IMR-90 (cell line): Measurements from ENCODE around the gene SIAH1. TPM values are rescaled to one million over a fixed set of nuclear protein-coding genes. Genes with fewer than 3 reads are reported as not detected.
A peak's percentile ranks its signal among the peaks of the same experiment; 100 is the strongest.

Experiments
- ATAC-seq: fragments of 200-7000 bp; cut with Tn5 transposase; 2 replicates; pipeline ENCODE4 v1.9.1; 2020; ENCODE audit warnings: low read depth, mild to moderate bottlenecking, moderate library complexity
- BruUV-seq: library from RNA; stranded (reverse); fragments of 400-500 nt; replicated peaks from 2 replicates; lab custom pipeline; 2021; lab: Mats Ljungman, UMichigan
- CTCF ChIA-PET: fragments of 300-600 bp; formaldehyde crosslinking; extraction: SDS; loops from one replicate; lab custom pipeline; 2021; ENCODE audit warnings: antibody characterized with exemption; lab: Yijun Ruan, JAX
- POLR2A ChIA-PET: fragments of 300-600 bp; sonication (Branson Sonifier 250); formaldehyde crosslinking; loops from one replicate; lab custom pipeline; 2022; ENCODE audit warnings: antibody characterized with exemption; ENCODE audit not compliant: unreplicated experiment; lab: Charles Lee
- DNase-seq: peaks from one replicate; pipeline ENCODE4 v3.0.0; 2013
- H2AFZ ChIP-seq: replicated peaks from 2 replicates; pipeline ENCODE3; 2013; ENCODE audit warnings: low read length, mild to moderate bottlenecking; ENCODE audit not compliant: poor library complexity
- H2AK5ac ChIP-seq: 2 replicates; pipeline ENCODE4 v1.6.1; 2013; ENCODE audit warnings: low read depth, low read length, inconsistent platforms
- H2AK9ac ChIP-seq: replicated peaks from 2 replicates; pipeline ENCODE3; 2013; ENCODE audit warnings: mild to moderate bottlenecking, low read depth, low read length, moderate library complexity; ENCODE audit not compliant: poor library complexity
- H2BK120ac ChIP-seq: 2 replicates; pipeline ENCODE4 v1.6.1; 2013; ENCODE audit warnings: low read depth, low read length, inconsistent platforms
- H2BK15ac ChIP-seq: 3 replicates; pipeline ENCODE4 v1.6.1; 2013; ENCODE audit warnings: low read depth, low read length, inconsistent platforms
- H2BK20ac ChIP-seq: 2 replicates; pipeline ENCODE4 v1.6.1; 2013; ENCODE audit warnings: low read depth, mild to moderate bottlenecking, inconsistent platforms, low read length, moderate library complexity
- H2BK5ac ChIP-seq: 2 replicates; pipeline ENCODE4 v1.6.1; 2013; ENCODE audit warnings: mild to moderate bottlenecking, low read depth, low read length, inconsistent platforms; ENCODE audit not compliant: poor library complexity, severe bottlenecking
- H3K14ac ChIP-seq: replicated peaks from 2 replicates; pipeline ENCODE4 v1.6.1; 2013; ENCODE audit warnings: low read depth, low read length, inconsistent platforms
- H3K18ac ChIP-seq: 2 replicates; pipeline ENCODE4 v1.6.1; 2013; ENCODE audit warnings: low read depth, low read length, control low read depth
- H3K23ac ChIP-seq: 2 replicates; pipeline ENCODE4 v1.6.1; 2013; ENCODE audit warnings: low read depth, low read length, inconsistent platforms
- H3K27ac ChIP-seq: 2 replicates; pipeline ENCODE4 v1.5.1; 2013; ENCODE audit warnings: mild to moderate bottlenecking, control low read depth, low read length; ENCODE audit not compliant: insufficient read depth
- H3K27me3 ChIP-seq: 2 replicates; pipeline ENCODE4 v1.6.1; 2013; ENCODE audit warnings: low read length; ENCODE audit not compliant: control insufficient read depth, insufficient read depth
- H3K36me3 ChIP-seq: 2 replicates; pipeline ENCODE4 v1.6.1; 2013; ENCODE audit warnings: low read length, mixed read lengths; ENCODE audit not compliant: control insufficient read depth, insufficient read depth
- H3K4ac ChIP-seq: 2 replicates; pipeline ENCODE4 v1.6.1; 2013; ENCODE audit warnings: low read depth, low read length, inconsistent platforms
- H3K4me1 ChIP-seq: 2 replicates; pipeline ENCODE4 v1.6.1; 2013; ENCODE audit warnings: low read length, mixed read lengths; ENCODE audit not compliant: control insufficient read depth, insufficient read depth
- H3K4me2 ChIP-seq: 2 replicates; pipeline ENCODE4 v1.6.1; 2013; ENCODE audit warnings: low read depth, mild to moderate bottlenecking, control low read depth, low read length, moderate library complexity
- H3K4me3 ChIP-seq: 2 replicates; pipeline ENCODE4 v1.5.1; 2013; ENCODE audit warnings: low read depth, mild to moderate bottlenecking, control low read depth, low read length, moderate library complexity; ENCODE audit not compliant: insufficient read depth
- H3K56ac ChIP-seq: 2 replicates; pipeline ENCODE4 v1.6.1; 2013; ENCODE audit warnings: low read length, inconsistent platforms; ENCODE audit not compliant: insufficient read depth; ENCODE audit errors: extremely low read depth
- H3K79me1 ChIP-seq, 2 experiments: 2 replicates each; pipeline ENCODE4 v1.6.1; 2013; ENCODE audit warnings: low read length in 2 of 2, inconsistent platforms in 1 of 2, low read depth in 1 of 2
- H3K9ac ChIP-seq: 2 replicates; pipeline ENCODE4 v1.6.1; 2013; ENCODE audit warnings: low read depth, low read length, control low read depth
- H3K9me1 ChIP-seq: 2 replicates; pipeline ENCODE4 v1.6.1; 2013; ENCODE audit warnings: low read length, inconsistent platforms; ENCODE audit not compliant: insufficient read depth
- H3K9me3 ChIP-seq: 2 replicates; pipeline ENCODE4 v1.6.1; 2013; ENCODE audit warnings: low read length; ENCODE audit not compliant: control insufficient read depth, insufficient read depth
- H4K20me1 ChIP-seq: 2 replicates; pipeline ENCODE4 v1.6.1; 2013; ENCODE audit warnings: low read length, inconsistent platforms; ENCODE audit not compliant: insufficient read depth
- H4K5ac ChIP-seq: 2 replicates; pipeline ENCODE4 v1.6.1; 2013; ENCODE audit warnings: mild to moderate bottlenecking, low read depth, low read length, control low read depth
- H4K8ac ChIP-seq, 2 experiments: 2 replicates each; pipeline ENCODE4 v1.6.1; 2013; ENCODE audit warnings: low read depth in 2 of 2, low read length in 2 of 2, control low read depth in 1 of 2, inconsistent platforms in 1 of 2
- H4K91ac ChIP-seq: 2 replicates; pipeline ENCODE4 v1.6.1; 2013; ENCODE audit warnings: low read depth, low read length, inconsistent platforms; ENCODE audit not compliant: insufficient read depth
- BHLHE40 ChIP-seq: fragments of 150-350 bp; IDR thresholded peaks from 2 replicates; pipeline ENCODE4 v1.6.1; 2016; ENCODE audit warnings: mild to moderate bottlenecking, low read depth, low read length
- CEBPB ChIP-seq: IDR thresholded peaks from 2 replicates; pipeline ENCODE4 v1.6.1; 2012; ENCODE audit warnings: low read depth, low read length, improper control_type of control experiment
- CHD1 ChIP-seq: IDR thresholded peaks from 2 replicates; pipeline ENCODE4 v1.6.1; 2012; ENCODE audit warnings: low read depth, low read length, improper control_type of control experiment
- CTCF ChIP-seq: conservative IDR thresholded peaks from 2 replicates; pipeline ENCODE4 v1.5.1; 2012; ENCODE audit warnings: mild to moderate bottlenecking, low read depth, low read length, improper control_type of control experiment
- FOS ChIP-seq: fragments of 150-350 bp; IDR thresholded peaks from 2 replicates; pipeline ENCODE4 v1.6.1; 2016; ENCODE audit warnings: low read depth, low read length
- MAFK ChIP-seq: IDR thresholded peaks from 2 replicates; pipeline ENCODE4 v1.6.1; 2012; ENCODE audit warnings: low read depth, low read length, improper control_type of control experiment
- MAZ ChIP-seq: IDR thresholded peaks from 2 replicates; pipeline ENCODE4 v1.6.1; 2012; ENCODE audit warnings: low read depth, mild to moderate bottlenecking, low read length, improper control_type of control experiment, moderate library complexity, borderline replicate concordance
- MXI1 ChIP-seq: IDR thresholded peaks from 2 replicates; pipeline ENCODE4 v1.6.1; 2012; ENCODE audit warnings: low read depth, mild to moderate bottlenecking, low read length, moderate library complexity, borderline replicate concordance
- NFE2L2 ChIP-seq: fragments of 150-350 bp; IDR thresholded peaks from 2 replicates; pipeline ENCODE4 v1.6.1; 2016; ENCODE audit warnings: low read depth, mild to moderate bottlenecking, low read length
- POLR2A ChIP-seq: IDR thresholded peaks from 2 replicates; pipeline ENCODE4 v1.6.1; 2012; ENCODE audit warnings: mild to moderate bottlenecking, low read depth, low read length
- RAD21 ChIP-seq: IDR thresholded peaks from 2 replicates; pipeline ENCODE4 v1.6.1; 2012; ENCODE audit warnings: low read length, improper control_type of control experiment
- RCOR1 ChIP-seq: IDR thresholded peaks from 2 replicates; pipeline ENCODE4 v1.6.1; 2012; ENCODE audit warnings: mild to moderate bottlenecking, low read length, improper control_type of control experiment; ENCODE audit not compliant: insufficient replicate concordance
- RFX5 ChIP-seq: IDR thresholded peaks from 2 replicates; pipeline ENCODE4 v1.8.0; 2012; ENCODE audit warnings: low read depth, mild to moderate bottlenecking, low read length, moderate library complexity
- SMC3 ChIP-seq: fragments of 150-350 bp; IDR thresholded peaks from 2 replicates; pipeline ENCODE4 v1.6.1; 2016; ENCODE audit warnings: low read depth, mild to moderate bottlenecking, antibody characterized with exemption, low read length, moderate library complexity
- WGBS, 2 experiments: methylation state at CpG; one replicate each; pipeline versions ENCODE4 v1.1.5 to v1.1.7; 2013; ENCODE audit warnings: missing lambda C conversion rate in 2 of 2; ENCODE audit not compliant: insufficient read length in 1 of 2; ENCODE audit errors: extremely low coverage in 2 of 2; 5-methylcytosine and 5-hydroxymethylcytosine counted together
- dilution Hi-C: fragments of 300-500 bp; cut with HindIII; formaldehyde crosslinking; loops from one replicate; pipeline ENCODE4 v1.14.3; 2018; ENCODE audit warnings: low sequenced_read_pairs; ENCODE audit not compliant: unreplicated experiment
- in situ Hi-C: fragments of 300-500 bp; cut with MboI; formaldehyde crosslinking; loops from 3 replicates; pipeline ENCODE4 v1.14.3; 2019; ENCODE audit warnings: low sequenced_read_pairs, inconsistent platforms, mixed read lengths
- intact Hi-C: fragments of 100-400 bp; cut with micrococcal nuclease; formaldehyde crosslinking; loops from 2 replicates; pipeline ENCODE4 v1.10.0; 2022
- polyA plus RNA-seq, 3 experiments: library from polyadenylated mRNA; depleted of rRNA; stranded (reverse); fragments of >200 nt; gene quantifications; 2 replicates each; pipeline ENCODE4 v1.2.3, GENCODE V29; 2012; ENCODE audit warnings: low replicate concordance in 1 of 3
- total RNA-seq: library from RNA; depleted of rRNA; stranded (reverse); fragments of >200 nt; gene quantifications from 2 replicates; pipeline ENCODE4 v1.2.3, GENCODE V29; 2012
- TF ChIP-seq, protein P1 (sequence below): fragments of 150-350 bp; IDR thresholded peaks from 2 replicates; pipeline ENCODE4 v1.6.1; 2017; ENCODE audit warnings: mild to moderate bottlenecking, antibody characterized with exemption, low read length, low read depth
- TF ChIP-seq, protein P2 (sequence below): fragments of 150-350 bp; IDR thresholded peaks from 2 replicates; pipeline ENCODE4 v1.6.1; 2016; ENCODE audit warnings: low read depth, mild to moderate bottlenecking, low read length, moderate library complexity, borderline replicate concordance

The SIAH1 gene
- total and polyA plus RNA-seq, 2 of the 4 experiments (the other 2 are of a cell fraction) = 10.3 to 17.7 TPM

DNA sequence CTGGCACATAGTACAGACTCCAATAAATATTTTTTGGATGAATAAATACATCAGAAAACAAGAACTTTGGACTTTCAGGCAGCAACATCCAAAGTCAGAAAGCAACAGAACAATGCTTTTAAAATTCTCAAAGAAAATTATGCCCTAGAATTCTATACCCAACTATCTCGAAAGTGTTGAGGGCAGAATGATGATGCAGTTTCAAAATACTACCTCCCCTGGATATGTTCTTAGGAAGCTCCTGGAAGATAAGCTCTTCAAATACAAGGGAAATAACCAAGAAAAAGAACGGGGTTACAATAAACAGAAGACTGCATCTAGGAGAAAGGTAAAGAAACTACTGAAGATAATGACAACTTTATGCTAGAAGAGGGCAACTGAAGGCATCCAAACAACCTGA lies 11.0 kb downstream of the SIAH1 start:
- no peak overlapping the region for H4K8ac ChIP-seq
- CTCF ChIA-PET = interaction anchor here (1.4 kb wide), 1 partner anchor 249 kb away, joined by 4 read pairs; no protein-coding TSS in a partner anchor
- DNase-seq = no peak
- H3K4ac ChIP-seq = no peak overlapping the region
- POLR2A ChIA-PET = no interaction called here
- peaks cover 82% of the 10 kb centered on the region for H4K20me1 ChIP-seq
- BruUV-seq = no TSS peak
- peaks cover 14 to 65% of the 10 kb centered on the region in 2 experiments; a peak in 3 of 4 replicates for H3K79me1 ChIP-seq
- H2AK5ac ChIP-seq = no peak overlapping the region
- H3K9me1 ChIP-seq = peaks cover 21% of the 10 kb centered on the region
- no peak overlapping the region for H3K9ac ChIP-seq
- no peak overlapping the region for H3K27ac ChIP-seq
- no peaks in the 10 kb centered on the region for H3K36me3 ChIP-seq
- no CpG with 5 or more reads among the region's 2 CpGs for WGBS, 2 experiments
- H3K18ac ChIP-seq = no peak overlapping the region
- no peak overlapping the region for H2AK9ac ChIP-seq
- in situ Hi-C loops = no loop called here
- H3K4me2 ChIP-seq = peak overlapping the region; percentile 2; the same call in 1 of the 2 replicates
- 0 out of 2 replicates have a peak overlapping the region, but pooled peaks have one; percentile 26 for H3K14ac ChIP-seq
- TF ChIP-seq CHD1 (no peak), CEBPB (no peak), SMC3 (no peak), MXI1 (no peak), BHLHE40 (no peak), FOS (no peak), MAFK (no peak), CTCF (no peak), RAD21 (no peak), NFE2L2 (no peak), RFX5 (no peak), MAZ (no peak), RCOR1 (no peak), POLR2A (no peak)
- TF ChIP-seq, protein P1, sequence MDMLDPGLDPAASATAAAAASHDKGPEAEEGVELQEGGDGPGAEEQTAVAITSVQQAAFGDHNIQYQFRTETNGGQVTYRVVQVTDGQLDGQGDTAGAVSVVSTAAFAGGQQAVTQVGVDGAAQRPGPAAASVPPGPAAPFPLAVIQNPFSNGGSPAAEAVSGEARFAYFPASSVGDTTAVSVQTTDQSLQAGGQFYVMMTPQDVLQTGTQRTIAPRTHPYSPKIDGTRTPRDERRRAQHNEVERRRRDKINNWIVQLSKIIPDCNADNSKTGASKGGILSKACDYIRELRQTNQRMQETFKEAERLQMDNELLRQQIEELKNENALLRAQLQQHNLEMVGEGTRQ = no peak
- TF ChIP-seq, protein P2, sequence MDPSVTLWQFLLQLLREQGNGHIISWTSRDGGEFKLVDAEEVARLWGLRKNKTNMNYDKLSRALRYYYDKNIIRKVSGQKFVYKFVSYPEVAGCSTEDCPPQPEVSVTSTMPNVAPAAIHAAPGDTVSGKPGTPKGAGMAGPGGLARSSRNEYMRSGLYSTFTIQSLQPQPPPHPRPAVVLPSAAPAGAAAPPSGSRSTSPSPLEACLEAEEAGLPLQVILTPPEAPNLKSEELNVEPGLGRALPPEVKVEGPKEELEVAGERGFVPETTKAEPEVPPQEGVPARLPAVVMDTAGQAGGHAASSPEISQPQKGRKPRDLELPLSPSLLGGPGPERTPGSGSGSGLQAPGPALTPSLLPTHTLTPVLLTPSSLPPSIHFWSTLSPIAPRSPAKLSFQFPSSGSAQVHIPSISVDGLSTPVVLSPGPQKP = no peak
- no peak overlapping the region for H3K4me3 ChIP-seq
- no peak overlapping the region for H2BK120ac ChIP-seq
- H3K23ac ChIP-seq = no peak overlapping the region
- H4K91ac ChIP-seq = no peak overlapping the region
- no peak overlapping the region for H3K56ac ChIP-seq
- dilution Hi-C loops = no loop called here
- no peaks in the 10 kb centered on the region for H3K9me3 ChIP-seq
- no peak overlapping the region for H4K5ac ChIP-seq
- no peak overlapping the region for H2BK5ac ChIP-seq
- H2BK15ac ChIP-seq = no peak overlapping the region
- intact Hi-C loops = no loop called here
- H3K4me1 ChIP-seq = peaks cover 23% of the 10 kb centered on the region
- ATAC-seq = no peak
- no peak overlapping the region for H2BK20ac ChIP-seq
- H2AFZ ChIP-seq = no peak overlapping the region
- H3K27me3 ChIP-seq = no peaks in the 10 kb centered on the region
